OCI-LY7 (cell line): ENCODE measurements around the gene SLC25A6. TPM values are rescaled to one million over a fixed set of nuclear protein-coding genes. Genes with fewer than 3 reads are reported as not detected.

Experiments
- Bru-seq: library from RNA; stranded (reverse); fragments of 400-500 nt; gene quantifications from one replicate; lab custom pipeline; 2021; lab: Mats Ljungman, UMichigan
- BruChase-seq, 2 experiments: library from RNA; stranded (reverse); fragments of 400-500 nt; gene quantifications; one replicate each; lab custom pipeline; 2021; lab: Mats Ljungman, UMichigan
- BruUV-seq: library from RNA; stranded (reverse); fragments of 400-500 nt; replicated peaks from 2 replicates; lab custom pipeline; 2021; lab: Mats Ljungman, UMichigan
- CTCF ChIA-PET: fragments of 300-600 bp; sonication (Branson Sonifier 250); formaldehyde crosslinking; loops from one replicate; lab custom pipeline; 2022; ENCODE audit warnings: antibody characterized with exemption; ENCODE audit not compliant: unreplicated experiment; lab: Charles Lee
- POLR2A ChIA-PET: fragments of 300-600 bp; sonication (Branson Sonifier 250); formaldehyde crosslinking; loops from one replicate; lab custom pipeline; 2022; ENCODE audit warnings: antibody characterized with exemption; lab: Charles Lee
- DNase-seq: peaks from one replicate; pipeline ENCODE4 v3.0.0-alpha.2; 2015; ENCODE audit warnings: low spot score
- H2AFZ ChIP-seq: fragments of 200-600 bp; sonication (generic), shearing (Covaris generic); 2 replicates; pipeline ENCODE4 v1.6.1; 2014; ENCODE audit warnings: mild to moderate bottlenecking, antibody characterized with exemption, low read length, moderate library complexity
- H3K27ac ChIP-seq: fragments of 200-600 bp; sonication (generic); 2 replicates; pipeline ENCODE4 v1.5.1; 2014; ENCODE audit warnings: mixed run types, low read depth, mild to moderate bottlenecking, moderate library complexity, low read length, inconsistent platforms; ENCODE audit not compliant: poor library complexity, severe bottlenecking
- H3K36me3 ChIP-seq: fragments of 200-600 bp; sonication (generic); 2 replicates; pipeline ENCODE4 v1.6.1; 2014; ENCODE audit warnings: mild to moderate bottlenecking, antibody characterized with exemption, low read length, moderate library complexity, mixed read lengths; ENCODE audit not compliant: insufficient read depth
- H3K4me1 ChIP-seq: fragments of 200-600 bp; sonication (generic); 2 replicates; pipeline ENCODE4 v1.5.1; 2014; ENCODE audit warnings: mild to moderate bottlenecking, low read length; ENCODE audit not compliant: insufficient read depth, poor library complexity, severe bottlenecking
- H3K4me2 ChIP-seq: fragments of 200-600 bp; sonication (generic); 2 replicates; pipeline ENCODE4 v1.6.1; 2014; ENCODE audit warnings: mild to moderate bottlenecking, low read length
- H3K4me3 ChIP-seq: fragments of 200-600 bp; sonication (generic); 2 replicates; pipeline ENCODE4 v1.5.1; 2014; ENCODE audit warnings: mild to moderate bottlenecking, low read depth, low read length; ENCODE audit not compliant: poor library complexity, severe bottlenecking
- H3K79me2 ChIP-seq: fragments of 200-600 bp; sonication (generic); 2 replicates; pipeline ENCODE4 v1.6.1; 2016; ENCODE audit warnings: low read depth, mild to moderate bottlenecking, low read length, moderate library complexity, mixed read lengths; ENCODE audit not compliant: insufficient read depth
- H3K9me2 ChIP-seq: fragments of 200-600 bp; sonication (generic); 2 replicates; pipeline ENCODE4 v1.6.1; 2016; ENCODE audit warnings: mild to moderate bottlenecking, low read length, mixed read lengths; ENCODE audit not compliant: insufficient read depth
- H3K9me3 ChIP-seq: fragments of 200-600 bp; sonication (generic); 2 replicates; pipeline ENCODE4 v1.6.1; 2014; ENCODE audit warnings: mild to moderate bottlenecking, mixed run types, low read length, mixed read lengths
- H4K20me1 ChIP-seq: fragments of 200-600 bp; sonication (generic); 2 replicates; pipeline ENCODE4 v1.6.1; 2014; ENCODE audit warnings: mild to moderate bottlenecking, antibody characterized with exemption, low read length, moderate library complexity, mixed read lengths; ENCODE audit not compliant: insufficient read depth
- EZH2phosphoT487 ChIP-seq: fragments of 200-600 bp; sonication (generic); IDR thresholded peaks from 2 replicates; pipeline ENCODE4 v1.6.1; 2018; ENCODE audit warnings: low read depth, borderline replicate concordance, mild to moderate bottlenecking, mixed run types, antibody characterized with exemption, low read length, moderate library complexity, mixed read lengths
- intact Hi-C: fragments of 100-400 bp; cut with micrococcal nuclease; formaldehyde crosslinking; loops from one replicate; pipeline ENCODE4 v1.10.0; 2022; ENCODE audit not compliant: unreplicated experiment
- long read RNA-seq: library from polyadenylated mRNA; stranded (forward); transcript quantifications from one replicate; pipeline ENCODE4 v2.0.0, GENCODE V29; 2022
- total RNA-seq, 2 experiments: library from RNA; depleted of rRNA in 1 of 2; stranded (reverse); fragments of >200 nt in 1 of 2; shearing (Covaris generic) in 1 of 2; gene quantifications; 2 replicates each; pipeline ENCODE4 v1.2.3, GENCODE V29; 2014 to 2022
- TF ChIP-seq, protein P1 (sequence below): fragments of 200-600 bp; sonication (generic); conservative IDR thresholded peaks from 2 replicates; pipeline ENCODE4 v1.5.1; 2014; ENCODE audit warnings: mild to moderate bottlenecking, antibody characterized with exemption, low read length, moderate library complexity, mixed read lengths

SLC25A6 gene
- total RNA-seq (2014; rRNA removed; shearing (Covaris generic)): 196 and 211 TPM in 2 replicates
- total RNA-seq (2022): 444 and 492 TPM in 2 replicates
- percentile 95 among the genes with signal in this experiment for Bru-seq, nascent RNA
- percentile 98 among the genes with signal in this experiment for BruChase-seq, experiment 1, labeled RNA remaining after a 6-hour chase
- percentile 96 among the genes with signal in this experiment for BruChase-seq, experiment 2, labeled RNA remaining after a 2-hour chase
- long read RNA-seq, transcript SLC25A6-201 (4 exons, 2,062 nt): major isoform, 564 of 1,477 reads
- long read RNA-seq, partial matches to known transcripts: 26 of 1,477 reads
- long read RNA-seq, other reads (novel, unspliced or antisense): 887 of 1,477 reads

- peaks cover 74% of the 10 kb centered on the region for H3K36me3 ChIP-seq
- H3K4me1 ChIP-seq: peaks cover 29% of the 10 kb centered on the region
- BruUV-seq: TSS peak; percentile 64
- peak within 1 kb of the TSS; percentile 96 for H3K4me2 ChIP-seq
- H4K20me1 ChIP-seq: peaks cover 29% of the 10 kb centered on the region
- H3K79me2 ChIP-seq: peaks cover 77% of the 10 kb centered on the region
- TF ChIP-seq, protein P1, sequence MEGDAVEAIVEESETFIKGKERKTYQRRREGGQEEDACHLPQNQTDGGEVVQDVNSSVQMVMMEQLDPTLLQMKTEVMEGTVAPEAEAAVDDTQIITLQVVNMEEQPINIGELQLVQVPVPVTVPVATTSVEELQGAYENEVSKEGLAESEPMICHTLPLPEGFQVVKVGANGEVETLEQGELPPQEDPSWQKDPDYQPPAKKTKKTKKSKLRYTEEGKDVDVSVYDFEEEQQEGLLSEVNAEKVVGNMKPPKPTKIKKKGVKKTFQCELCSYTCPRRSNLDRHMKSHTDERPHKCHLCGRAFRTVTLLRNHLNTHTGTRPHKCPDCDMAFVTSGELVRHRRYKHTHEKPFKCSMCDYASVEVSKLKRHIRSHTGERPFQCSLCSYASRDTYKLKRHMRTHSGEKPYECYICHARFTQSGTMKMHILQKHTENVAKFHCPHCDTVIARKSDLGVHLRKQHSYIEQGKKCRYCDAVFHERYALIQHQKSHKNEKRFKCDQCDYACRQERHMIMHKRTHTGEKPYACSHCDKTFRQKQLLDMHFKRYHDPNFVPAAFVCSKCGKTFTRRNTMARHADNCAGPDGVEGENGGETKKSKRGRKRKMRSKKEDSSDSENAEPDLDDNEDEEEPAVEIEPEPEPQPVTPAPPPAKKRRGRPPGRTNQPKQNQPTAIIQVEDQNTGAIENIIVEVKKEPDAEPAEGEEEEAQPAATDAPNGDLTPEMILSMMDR: 0 out of 2 replicates have a peak, but pooled peaks have one; percentile 13
- TF ChIP-seq EZH2phosphoT487: no peak
- H3K4me3 ChIP-seq: peak within 1 kb of the TSS; percentile 99
- ChIA-PET CTCF (no interaction called here), POLR2A (no interaction called here)
- no peak within 1 kb of the TSS for H2AFZ ChIP-seq
- H3K27ac ChIP-seq: peak within 1 kb of the TSS; percentile 90
- intact Hi-C loops: loop anchor here (1.0 to 5.0 kb wide), 5 partner anchors 61 to 199 kb away; partner anchors contain the start of genes AKAP17A and ASMTL
- H3K9me3 ChIP-seq: no peaks in the 10 kb centered on the region
- no peaks in the 10 kb centered on the region for H3K9me2 ChIP-seq
- peak; percentile 99 for DNase-seq
Observed at GRCh38 chrX:1391707-1392375, at the start of gene SLC25A6. Gene SLC25A6 (minus strand): TSS chrX:1392113. CDS start chrX:1392009, 104 bp downstream.

DNA sequence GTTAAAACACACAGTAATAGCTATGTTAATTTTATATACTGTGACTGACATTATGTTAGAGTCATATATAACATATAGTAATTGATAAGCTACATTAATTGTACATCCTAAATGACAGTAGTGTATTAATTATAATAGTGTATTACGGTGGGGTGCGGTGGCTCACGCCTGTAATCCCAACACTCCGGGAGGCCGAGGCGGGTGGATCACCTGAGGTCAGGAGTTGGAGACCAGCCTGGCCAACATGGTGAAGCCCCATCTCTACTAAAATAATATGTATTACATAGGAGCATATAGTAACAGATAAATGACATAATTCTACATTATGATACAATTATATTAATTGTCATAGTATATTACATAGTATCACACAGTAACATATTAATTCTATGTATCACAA, 48.6 kb upstream of the SLC25A6 start:
- Histone ChIP-seq H3K4me1 (no peaks in the 10 kb centered on the region), H3K36me3 (peaks cover 76% of the 10 kb centered on the region), H3K9me3 (no peaks in the 10 kb centered on the region), H3K79me2 (no peaks in the 10 kb centered on the region), H2AFZ (no peak overlapping the region), H3K9me2 (no peaks in the 10 kb centered on the region), H3K4me3 (no peak overlapping the region), H4K20me1 (no peaks in the 10 kb centered on the region), H3K27ac (no peak overlapping the region), H3K4me2 (no peak overlapping the region)
- DNase-seq: no peak
- POLR2A ChIA-PET: no interaction called here
- intact Hi-C loops: no loop called here
- CTCF ChIA-PET: no interaction called here
- BruUV-seq: no TSS peak
- TF ChIP-seq EZH2phosphoT487: no peak
- TF ChIP-seq, protein P1: no peak
